KOPT-K1 (cell line): Measurements from ENCODE around the gene USHBP1.

ENCODE experiments used
- H3K27ac ChIP-seq: fragments of 200-600 bp; sonication (generic); 2 replicates; pipeline ENCODE4 v1.5.1; 2016; ENCODE audit warnings: antibody characterized with exemption, mild to moderate bottlenecking, low read depth, low read length; ENCODE audit not compliant: poor library complexity, severe bottlenecking
- H3K36me3 ChIP-seq: fragments of 200-600 bp; sonication (generic); 2 replicates; pipeline ENCODE4 v1.5.1; 2017; ENCODE audit warnings: antibody characterized with exemption, mild to moderate bottlenecking, low read length, moderate library complexity; ENCODE audit not compliant: insufficient read depth
- H3K9me3 ChIP-seq: fragments of 200-600 bp; sonication (generic); 2 replicates; pipeline ENCODE4 v1.5.1; 2017; ENCODE audit warnings: antibody characterized with exemption, low read length, mild to moderate bottlenecking; ENCODE audit not compliant: insufficient read depth, poor library complexity, severe bottlenecking

The USHBP1 gene

DNA sequence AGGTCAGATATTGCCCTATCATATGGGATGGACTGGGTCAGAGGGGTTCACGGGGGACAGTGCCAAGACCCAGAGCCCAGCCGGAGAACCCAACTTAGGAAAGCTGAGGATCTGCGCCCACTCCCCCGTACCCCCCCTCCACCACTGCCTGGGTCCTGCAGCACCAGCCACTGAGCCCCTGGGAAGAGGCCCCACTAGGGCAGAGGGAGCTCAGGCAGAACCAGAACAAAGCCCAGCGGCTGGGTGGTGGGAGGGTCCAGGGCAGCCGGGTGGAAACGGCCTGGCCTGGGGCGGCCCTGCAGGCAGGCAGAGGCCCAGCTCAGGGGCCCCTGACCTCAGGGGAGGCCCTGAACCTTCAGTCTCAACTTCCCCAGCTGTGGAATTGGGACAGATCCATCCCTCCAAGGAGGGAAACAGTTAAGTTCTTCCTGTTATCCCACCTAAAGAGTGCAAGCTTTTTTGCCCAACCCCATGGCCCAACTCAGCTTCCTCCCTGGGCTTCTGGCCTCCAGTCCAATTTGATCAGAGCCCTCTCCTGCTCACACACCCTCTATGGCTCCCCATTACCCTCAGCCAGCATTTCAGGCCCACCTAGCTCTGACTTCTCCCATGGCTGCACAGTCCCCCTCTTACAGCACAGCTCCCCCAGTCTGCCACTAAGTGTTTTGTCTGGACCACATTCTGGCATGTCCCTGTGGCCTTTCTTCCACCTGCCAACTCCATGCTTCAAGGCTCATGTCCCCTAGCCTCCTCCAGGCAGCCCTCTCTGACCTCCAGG, 21.9 kb downstream of the USHBP1 start:
- no peaks in the 10 kb centered on the region for H3K9me3 ChIP-seq
- H3K27ac ChIP-seq, result no peak overlapping the region
- H3K36me3 ChIP-seq, result no peaks in the 10 kb centered on the region

DNA sequence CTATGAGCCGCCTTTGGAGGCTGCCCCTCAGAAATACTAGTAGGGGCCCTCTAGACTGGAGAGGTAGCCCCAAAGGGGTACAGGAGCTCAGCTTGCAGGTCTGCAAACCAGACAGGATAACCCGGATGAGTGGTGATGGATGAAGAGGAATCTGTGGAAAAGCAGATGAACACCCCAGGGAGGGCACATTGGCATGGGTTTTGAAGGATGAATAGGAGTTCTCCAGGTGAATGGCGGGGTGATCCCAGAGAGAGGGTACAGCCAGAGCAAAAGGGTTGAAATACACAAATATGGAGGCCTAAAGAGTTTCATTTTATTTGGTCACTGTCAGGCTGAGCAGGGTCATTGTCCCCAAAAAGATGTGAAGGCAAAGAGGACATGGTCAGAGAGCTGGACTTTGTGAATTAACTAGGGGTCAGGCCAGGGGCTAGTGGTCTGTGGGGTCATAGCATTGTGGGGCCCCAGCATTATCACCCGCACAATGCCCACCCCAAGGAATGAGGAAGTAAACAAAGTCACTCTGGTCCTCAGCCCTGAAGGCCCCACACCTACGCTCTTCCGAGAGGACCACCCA, 23.6 kb downstream of the USHBP1 start:
- no peaks in the 10 kb centered on the region for H3K36me3 ChIP-seq
- H3K9me3 ChIP-seq, result no peaks in the 10 kb centered on the region
- H3K27ac ChIP-seq, result no peak overlapping the region

DNA sequence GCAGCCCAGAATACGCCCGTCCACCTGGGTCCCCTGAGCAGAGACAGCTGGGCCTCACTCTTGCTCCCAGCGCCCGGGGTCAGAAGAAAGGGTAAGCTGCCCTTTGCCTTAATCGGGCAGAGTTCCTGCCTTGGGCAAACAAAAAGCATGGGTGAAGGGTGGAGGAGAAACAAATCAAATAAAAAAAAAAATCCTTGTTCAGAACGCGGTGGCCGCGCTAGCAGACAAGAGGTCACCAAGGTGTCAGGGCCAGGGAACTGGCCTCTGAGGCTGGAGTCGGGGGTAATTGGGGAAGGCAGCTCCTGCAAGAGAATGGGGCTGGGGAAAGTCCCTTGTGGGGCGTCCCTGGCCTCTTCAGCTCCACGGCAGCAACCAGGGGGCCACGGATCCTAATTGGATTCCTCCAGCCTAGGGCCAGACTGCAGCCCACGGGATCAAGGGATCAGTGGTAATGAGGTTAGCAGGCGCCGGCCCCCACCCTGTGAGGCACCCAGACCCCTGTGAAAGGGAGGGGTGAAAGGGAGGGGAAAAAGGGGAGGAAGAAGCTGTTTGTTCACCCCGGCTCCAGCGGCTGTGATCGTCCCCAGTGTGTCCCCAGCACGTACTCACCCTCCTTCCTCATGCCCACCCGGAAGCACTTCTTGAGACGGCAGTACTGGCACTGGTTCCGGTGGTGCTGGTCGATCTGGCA, 24.3 kb downstream of the USHBP1 start:
- Histone ChIP-seq H3K36me3 (no peaks in the 10 kb centered on the region), H3K27ac (no peak overlapping the region), H3K9me3 (no peaks in the 10 kb centered on the region)

GRCh38 chr19:17237747-17238706, 26.5 kb downstream of the USHBP1 start:
- Histone ChIP-seq H3K27ac (no peak overlapping the region), H3K36me3 (no peaks in the 10 kb centered on the region; the same call in 1 of the 2 replicates), H3K9me3 (no peaks in the 10 kb centered on the region)

DNA sequence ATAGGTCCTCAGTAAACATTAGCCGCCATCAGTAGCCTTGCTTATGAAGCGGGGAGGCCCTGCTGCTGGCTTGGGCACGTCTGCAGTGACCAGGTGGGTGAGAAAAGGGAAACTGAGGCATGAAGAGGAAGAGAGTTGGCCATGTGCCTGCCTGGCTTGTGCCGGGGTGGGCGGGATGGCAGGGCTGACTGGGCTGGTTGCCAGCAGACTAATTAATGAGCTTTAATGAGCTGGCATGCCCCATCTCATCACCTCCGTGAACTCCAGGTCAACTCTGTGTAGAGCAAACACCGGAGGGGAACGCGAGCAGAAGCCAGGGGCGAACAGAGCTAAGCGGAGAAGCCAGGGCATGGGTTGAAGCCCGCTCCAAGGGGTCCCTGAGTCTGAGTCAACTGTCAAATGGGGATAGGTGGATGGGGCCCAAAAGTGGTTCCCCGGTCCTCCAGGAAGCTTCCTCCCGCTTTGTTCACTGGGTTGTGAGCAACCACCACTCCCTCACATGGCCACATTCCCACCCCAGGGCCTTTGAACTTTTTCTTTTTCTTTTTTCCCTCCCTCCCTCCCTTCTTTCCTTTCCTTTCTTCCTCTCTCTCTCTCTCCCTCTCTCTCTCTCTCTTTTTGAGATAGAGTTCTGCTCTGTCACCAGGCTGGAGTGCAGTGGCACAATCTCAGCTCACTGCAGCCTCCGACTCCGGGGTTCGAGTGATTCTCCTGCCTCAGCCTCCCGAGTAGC, 27.6 kb downstream of the USHBP1 start:
- no peaks in the 10 kb centered on the region for H3K9me3 ChIP-seq
- H3K36me3 ChIP-seq, result peaks cover 7% of the 10 kb centered on the region
- H3K27ac ChIP-seq, result no peak overlapping the region

DNA sequence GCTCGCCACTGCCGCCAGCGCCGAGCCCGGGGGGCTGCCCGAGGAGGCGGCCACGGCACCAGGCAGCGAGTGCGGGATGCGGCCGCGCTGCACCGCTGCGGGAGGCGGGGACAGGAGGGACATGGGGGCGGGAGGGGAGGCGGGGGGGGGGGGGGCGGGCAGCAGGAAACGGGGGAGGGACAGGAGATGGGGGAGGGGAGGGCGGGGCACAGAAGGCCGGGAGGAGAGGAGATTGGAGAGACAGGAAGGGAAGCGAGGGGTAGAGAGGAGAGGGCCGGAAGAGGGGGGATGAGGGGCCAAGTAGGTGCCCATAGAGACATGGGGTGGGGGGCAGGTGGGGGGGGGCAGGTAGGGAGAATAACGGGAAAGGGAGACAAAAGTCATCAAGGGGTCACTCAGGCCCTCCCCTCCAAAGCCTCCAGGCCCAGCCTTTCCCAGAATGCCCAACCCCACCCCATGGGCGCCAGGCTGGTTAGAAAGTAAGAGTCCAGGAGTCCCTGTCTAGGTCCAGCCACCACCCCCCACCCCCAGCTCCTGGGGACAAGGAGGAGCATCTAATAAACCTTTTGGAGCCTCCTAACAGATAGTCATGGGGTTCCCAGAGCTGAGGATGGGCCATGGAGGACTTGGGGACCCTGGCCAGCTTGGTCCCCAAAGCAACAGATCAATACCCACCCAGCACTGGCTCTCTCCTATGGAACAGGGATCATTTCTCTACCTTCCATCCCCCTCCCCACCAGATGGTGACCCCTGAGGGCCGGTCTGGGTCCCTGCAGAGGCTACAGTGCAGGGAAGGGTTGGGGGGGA, 28.4 kb downstream of the USHBP1 start:
- Histone ChIP-seq H3K9me3 (no peaks in the 10 kb centered on the region), H3K27ac (peak overlapping the region; percentile 57), H3K36me3 (peaks cover 15% of the 10 kb centered on the region)

DNA sequence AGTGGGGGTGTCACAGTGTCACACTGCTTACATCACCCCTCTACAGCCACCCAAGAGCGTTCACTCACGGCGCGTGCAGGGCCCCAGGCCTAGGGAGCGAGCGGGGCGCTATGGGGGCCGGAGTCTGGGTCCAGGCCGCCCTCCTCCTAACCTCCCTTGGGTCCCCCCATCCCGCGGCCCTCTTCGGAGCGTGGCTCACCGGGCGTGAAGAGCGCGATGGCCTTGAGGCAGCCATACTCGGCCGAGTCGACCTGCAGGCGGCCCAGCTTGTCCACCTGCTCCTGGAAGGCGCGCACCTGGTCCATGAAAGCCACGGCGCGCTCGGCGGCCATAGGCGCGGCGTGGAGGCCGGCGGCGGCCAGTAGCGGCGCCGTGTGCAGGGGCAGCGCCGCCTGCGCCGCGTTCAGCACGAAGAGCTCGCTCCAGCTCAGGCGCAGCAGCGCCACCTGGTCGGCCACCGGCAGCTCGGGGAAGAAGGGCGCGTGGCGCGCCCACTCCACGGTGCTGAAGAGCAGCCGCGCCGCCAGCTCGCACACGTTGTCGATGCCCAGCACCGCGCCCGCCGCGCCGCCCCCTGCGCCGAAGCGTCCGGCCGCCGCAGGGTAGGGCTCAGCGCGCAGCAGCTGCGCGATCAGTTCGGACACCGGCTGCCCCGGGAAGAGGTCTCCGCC, 29.1 kb downstream of the USHBP1 start:
- Histone ChIP-seq H3K9me3 (no peaks in the 10 kb centered on the region), H3K36me3 (peaks cover 19% of the 10 kb centered on the region), H3K27ac (peak overlapping the region; percentile 57)

DNA sequence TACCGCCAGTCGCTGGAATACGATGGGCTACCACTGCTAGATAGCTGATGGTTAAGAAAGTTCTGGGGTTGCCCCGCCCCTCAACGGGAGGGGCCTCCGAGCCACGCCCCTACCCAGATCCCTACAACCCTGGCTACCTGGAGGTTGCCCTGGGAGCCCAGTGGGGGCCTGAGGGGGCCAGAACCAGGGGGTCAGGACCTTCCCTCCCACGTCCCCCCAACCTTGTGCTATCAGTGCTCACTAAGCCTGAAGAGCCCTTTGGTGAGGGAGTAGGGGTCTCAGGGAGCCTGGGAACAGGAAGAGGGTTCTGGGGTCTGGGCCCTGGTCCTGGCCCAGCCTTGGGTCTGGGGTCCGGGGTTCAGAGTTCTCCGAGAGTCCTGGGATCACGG, 29.6 kb downstream of the USHBP1 start:
- Histone ChIP-seq H3K36me3 (peaks cover 23% of the 10 kb centered on the region), H3K9me3 (no peaks in the 10 kb centered on the region), H3K27ac (peak overlapping the region; percentile 57)

DNA sequence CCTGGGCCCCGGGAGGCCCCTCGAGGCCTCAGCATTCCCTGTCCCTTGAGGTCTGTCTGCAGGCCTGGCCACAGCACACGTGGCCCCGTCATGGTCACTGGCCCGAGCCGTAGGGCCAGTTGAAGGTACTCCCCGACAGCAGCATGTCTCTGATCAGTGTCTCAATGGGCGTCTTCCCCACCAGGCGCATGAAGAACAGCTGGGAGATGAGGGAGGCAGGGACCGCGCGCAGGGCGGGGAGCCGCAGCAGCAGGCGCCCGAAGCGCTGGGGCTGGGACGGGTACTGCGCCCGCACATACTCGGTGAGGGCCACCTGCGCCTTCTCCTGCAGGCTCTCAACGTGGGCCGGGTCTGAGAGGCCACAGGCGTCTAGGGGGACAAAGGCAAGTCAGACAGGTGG, 32.3 kb downstream of the USHBP1 start:
- Histone ChIP-seq H3K27ac (no peak overlapping the region), H3K9me3 (no peaks in the 10 kb centered on the region), H3K36me3 (peaks cover 27% of the 10 kb centered on the region)

GRCh38 chr19:17229890-17230289, 34.7 kb downstream of the USHBP1 start:
- Histone ChIP-seq H3K9me3 (no peaks in the 10 kb centered on the region), H3K27ac (no peak overlapping the region), H3K36me3 (peaks cover 27% of the 10 kb centered on the region)

GRCh38 chr19:17227798-17228367, 36.7 kb downstream of the USHBP1 start:
- H3K9me3 ChIP-seq, result no peaks in the 10 kb centered on the region
- no peak overlapping the region for H3K27ac ChIP-seq
- peaks cover 27% of the 10 kb centered on the region for H3K36me3 ChIP-seq

DNA sequence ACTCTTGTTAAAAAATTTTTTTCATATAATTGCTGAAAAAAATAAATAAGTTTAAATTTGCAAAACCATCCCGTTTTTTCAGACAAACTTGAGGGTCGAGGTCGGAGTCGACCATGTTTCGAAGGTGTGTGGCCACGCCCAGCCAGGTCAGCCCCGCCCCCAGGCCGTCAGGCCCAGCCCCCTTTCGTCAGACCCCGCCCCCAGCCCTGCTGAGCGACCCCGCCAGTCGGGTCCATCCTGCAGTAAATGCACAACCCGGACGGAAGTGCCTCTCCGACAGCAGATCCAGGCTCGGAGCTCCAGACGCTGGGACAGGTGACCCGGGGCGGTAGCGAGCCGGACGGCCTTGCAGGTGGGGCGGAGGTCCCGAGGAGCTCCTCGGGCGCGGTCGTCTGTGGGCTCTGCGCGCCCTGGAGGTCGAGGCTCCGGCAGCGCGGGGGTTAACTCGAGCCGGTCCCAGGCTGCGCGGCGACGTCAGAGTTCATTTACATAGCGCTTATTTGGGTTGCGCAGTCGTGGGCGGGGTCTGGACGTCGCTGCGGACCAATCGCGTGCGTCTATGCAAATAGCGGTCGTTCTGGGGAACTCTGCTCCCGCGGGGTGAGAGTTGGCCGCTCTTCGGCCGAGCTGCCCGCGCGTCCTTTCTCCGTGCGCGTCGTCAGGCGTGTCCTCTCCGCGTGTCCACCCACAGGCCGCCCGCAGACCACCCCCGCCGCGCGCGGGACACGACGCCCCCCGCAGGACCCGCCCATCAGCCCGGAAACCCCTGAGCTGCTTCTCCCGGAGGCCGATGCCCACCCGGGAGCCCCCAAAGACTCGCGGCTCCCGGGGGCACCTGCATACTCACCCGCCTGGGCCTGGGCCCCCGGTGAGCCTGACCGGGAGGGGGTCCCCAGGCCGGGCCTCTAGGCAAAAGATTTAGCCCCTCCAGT, 38.3 kb downstream of the USHBP1 start, which contains the start of gene OCEL1:
Gene OCEL1 (plus strand): TSS at position 225 of the 932 bp plus-strand sequence. CDS start 22 bp downstream, at position 247.
- Histone ChIP-seq H3K9me3 (no peaks in the 10 kb centered on the region), H3K27ac (peak within 1 kb of the TSS; percentile 48), H3K36me3 (peaks cover 13% of the 10 kb centered on the region; the same call in 1 of the 2 replicates)
